NOMO-1 treated with DMSO at 0.1 percent for 48 hours (cell line): Measurements from ENCODE around the gene PTPN11.

Experiments used
- DNase-seq: peaks from one replicate; lab custom pipeline; 2025; ENCODE audit not compliant: unreplicated experiment; lab: John Stamatoyannopoulos, UW

The PTPN11 gene

GRCh38 chr12:112538740-112539139 lies 120.0 kb downstream of the PTPN11 start:
- DNase-seq: no peak

- no peak for DNase-seq
These were observed 120.5 kb downstream of the PTPN11 start for GRCh38 chr12:112539221-112539620.

- DNase-seq: no peak
These were observed 121.3 kb downstream of the PTPN11 start for GRCh38 chr12:112540021-112540420.

GRCh38 chr12:112543751-112544150 lies 125.0 kb downstream of the PTPN11 start:
- no peak for DNase-seq

- DNase-seq: no peak
These were observed 127.6 kb downstream of the PTPN11 start for GRCh38 chr12:112546339-112546738.

GRCh38 chr12:112546996-112547395 lies 128.2 kb downstream of the PTPN11 start:
- DNase-seq: no peak

- no peak for DNase-seq
These were observed 130.3 kb downstream of the PTPN11 start for GRCh38 chr12:112549031-112549430.

- DNase-seq: no peak
These were observed 132.9 kb downstream of the PTPN11 start for GRCh38 chr12:112551681-112552080.

- no peak for DNase-seq
These were observed 137.0 kb downstream of the PTPN11 start for GRCh38 chr12:112555621-112556233.

GRCh38 chr12:112557951-112558630 lies 139.3 kb downstream of the PTPN11 start:
- no peak for DNase-seq
